Mesenchymal stem cell (in vitro differentiated cells and primary cell): Measurements from ENCODE around the gene BABAM2.

Experiments
- DNase-seq: peaks from one replicate; pipeline ENCODE4 v3.0.0-alpha.2; 2013
- H2AFZ ChIP-seq: one replicate; pipeline ENCODE4 v1.6.1; 2013; ENCODE audit warnings: low read depth, mild to moderate bottlenecking, control low read depth, inconsistent platforms, low read length, moderate library complexity
- H2AK5ac ChIP-seq: 2 replicates; pipeline ENCODE4 v1.6.1; 2013; ENCODE audit warnings: low read length, moderate library complexity, mild to moderate bottlenecking, inconsistent platforms; ENCODE audit not compliant: severe bottlenecking
- H2BK120ac ChIP-seq: one replicate; pipeline ENCODE4 v1.6.1; 2013; ENCODE audit warnings: low read depth, mild to moderate bottlenecking, inconsistent platforms, low read length, moderate library complexity
- H2BK12ac ChIP-seq, 2 experiments: one replicate each; pipeline ENCODE4 v1.6.1; 2013; ENCODE audit warnings: inconsistent platforms in 2 of 2, low read length in 2 of 2, mild to moderate bottlenecking in 2 of 2, moderate library complexity in 2 of 2, control low read depth in 1 of 2
- H2BK15ac ChIP-seq: one replicate; pipeline ENCODE4 v1.6.1; 2013; ENCODE audit warnings: mild to moderate bottlenecking, low read depth, inconsistent platforms; ENCODE audit not compliant: poor library complexity, severe bottlenecking
- H2BK5ac ChIP-seq: 2 replicates; pipeline ENCODE4 v1.6.1; 2013; ENCODE audit warnings: low read depth, mild to moderate bottlenecking, low read length, control low read depth, inconsistent platforms; ENCODE audit not compliant: poor library complexity, severe bottlenecking
- H3K14ac ChIP-seq, 2 experiments: one replicate each; pipeline ENCODE4 v1.6.1; 2013; ENCODE audit warnings: inconsistent platforms in 2 of 2, low read length in 2 of 2, control low read depth in 1 of 2, mild to moderate bottlenecking in 1 of 2, moderate library complexity in 1 of 2
- H3K18ac ChIP-seq, 2 experiments: one replicate each; pipeline ENCODE4 v1.6.1; 2013; ENCODE audit warnings: inconsistent platforms in 2 of 2, low read length in 2 of 2, control low read depth in 1 of 2, low read depth in 1 of 2, mild to moderate bottlenecking in 1 of 2
- H3K23ac ChIP-seq, 2 experiments: one replicate each; pipeline ENCODE4 v1.6.1; 2013; ENCODE audit warnings: inconsistent platforms in 2 of 2, low read length in 2 of 2, mild to moderate bottlenecking in 2 of 2, moderate library complexity in 2 of 2, control low read depth in 1 of 2
- H3K27ac ChIP-seq: 2 replicates; pipeline ENCODE4 v1.5.1; 2013; ENCODE audit warnings: mild to moderate bottlenecking, moderate library complexity, low read length, control low read depth, inconsistent platforms; ENCODE audit not compliant: poor library complexity, severe bottlenecking
- H3K27me3 ChIP-seq, 2 experiments: 2 replicates each; pipeline versions ENCODE4 v1.6.1 to v1.7.0; 2013; ENCODE audit warnings: low read length in 2 of 2, mild to moderate bottlenecking in 2 of 2, moderate library complexity in 2 of 2, control low read depth in 1 of 2, inconsistent platforms in 1 of 2; ENCODE audit not compliant: control insufficient read depth in 1 of 2, insufficient read depth in 1 of 2
- H3K36me3 ChIP-seq, 2 experiments: 2 replicates each; pipeline versions ENCODE4 v1.6.1 to v1.7.0; 2013; ENCODE audit warnings: low read length in 2 of 2, control low read depth in 1 of 2, inconsistent platforms in 1 of 2, low read depth in 1 of 2, mild to moderate bottlenecking in 1 of 2; ENCODE audit not compliant: insufficient read depth in 2 of 2, control insufficient read depth in 1 of 2
- H3K4ac ChIP-seq, 2 experiments: one replicate each; pipeline ENCODE4 v1.6.1; 2013; ENCODE audit warnings: inconsistent platforms in 2 of 2, low read length in 2 of 2, mild to moderate bottlenecking in 2 of 2, moderate library complexity in 2 of 2, control low read depth in 1 of 2, low read depth in 1 of 2
- H3K4me1 ChIP-seq: 2 replicates; pipeline ENCODE4 v1.6.1; 2013; ENCODE audit warnings: low read depth, low read length, control low read depth; ENCODE audit not compliant: control insufficient read depth, insufficient read depth
- H3K4me2 ChIP-seq: 2 replicates; pipeline ENCODE4 v1.6.1; 2013; ENCODE audit warnings: low read length, mild to moderate bottlenecking, inconsistent platforms; ENCODE audit not compliant: poor library complexity, severe bottlenecking
- H3K4me3 ChIP-seq, 2 experiments: 2 replicates each; pipeline versions ENCODE4 v1.5.1 to v1.7.0; 2013; ENCODE audit warnings: low read length in 2 of 2, mild to moderate bottlenecking in 2 of 2, control low read depth in 1 of 2, low read depth in 1 of 2; ENCODE audit not compliant: insufficient read depth in 1 of 2
- H3K79me1 ChIP-seq: replicated peaks from 2 replicates; pipeline ENCODE4 v1.6.1; 2013; ENCODE audit warnings: mild to moderate bottlenecking, control low read depth, low read length, inconsistent platforms; ENCODE audit not compliant: poor library complexity, severe bottlenecking
- H3K9ac ChIP-seq: 2 replicates; pipeline ENCODE4 v1.7.0; 2013; ENCODE audit warnings: mild to moderate bottlenecking, low read length, moderate library complexity
- H3K9me3 ChIP-seq: 2 replicates; pipeline ENCODE4 v1.7.0; 2013; ENCODE audit warnings: mild to moderate bottlenecking, low read length; ENCODE audit not compliant: control insufficient read depth
- H4K8ac ChIP-seq: one replicate; pipeline ENCODE4 v1.6.1; 2013; ENCODE audit warnings: inconsistent platforms, mild to moderate bottlenecking, low read length, moderate library complexity
- H4K91ac ChIP-seq: one replicate; pipeline ENCODE4 v1.6.1; 2013; ENCODE audit warnings: mild to moderate bottlenecking, low read length, inconsistent platforms
- WGBS: methylation state at CpG from one replicate; pipeline ENCODE4 v1.1.7; 2013; ENCODE audit warnings: mixed read lengths; 5-methylcytosine and 5-hydroxymethylcytosine counted together

The BABAM2 gene

DNA sequence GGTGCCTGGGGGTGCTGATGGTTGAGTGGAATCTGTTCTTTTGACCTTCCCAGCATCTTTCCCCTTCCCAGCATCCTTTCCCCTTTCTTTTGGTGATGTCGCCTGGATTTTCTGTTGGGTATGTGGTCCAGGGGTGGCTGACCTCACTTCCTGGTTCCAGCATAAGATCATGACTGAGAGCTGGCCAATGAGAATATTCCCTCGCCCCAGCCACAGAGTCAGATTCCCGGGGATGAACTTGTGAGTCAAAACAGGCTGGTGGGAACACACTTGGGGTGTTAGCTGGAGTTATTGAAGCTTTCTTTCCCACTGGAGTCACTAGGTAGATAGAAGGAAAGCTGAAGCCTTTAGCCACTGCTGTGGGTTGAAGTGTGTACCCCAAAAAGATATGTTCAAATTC, 474.1 kb downstream of the BABAM2 start:
- Histone ChIP-seq H3K9me3 (no peaks in the 10 kb centered on the region), H3K18ac (no peak overlapping the region), H3K9ac (no peak overlapping the region), H2AK5ac (no peak overlapping the region), H3K27ac (no peak overlapping the region), H4K8ac (no peak overlapping the region), H4K91ac (no peak overlapping the region), H2AFZ (no peak overlapping the region), H3K36me3 (no peaks in the 10 kb centered on the region), H2BK12ac (peak overlapping the region in 1 of 2 experiments; percentile 18), H3K23ac (no peak overlapping the region), H3K4me1 (peaks cover 21% of the 10 kb centered on the region), H2BK5ac (no peak overlapping the region), H3K4me3 (no peak overlapping the region), H3K4me2 (no peak overlapping the region), H2BK15ac (no peak overlapping the region), H3K4ac (no peak overlapping the region), H3K27me3 (no peaks in the 10 kb centered on the region), H3K79me1 (no peaks in the 10 kb centered on the region), H3K14ac (no peak overlapping the region), H2BK120ac (no peak overlapping the region)
- DNase-seq, result no peak
- WGBS, result 76% methylated on average over 3 of the region's 3 CpGs

- WGBS, result 66% methylated on average over 8 of the region's 8 CpGs
- Histone ChIP-seq H3K4me2 (no peak overlapping the region), H3K23ac (no peak overlapping the region), H3K27me3 (no peaks in the 10 kb centered on the region), H3K9ac (no peak overlapping the region), H2BK12ac (peak overlapping the region; percentile 3 to 51), H3K18ac (no peak overlapping the region), H2AK5ac (no peak overlapping the region), H3K4me3 (no peak overlapping the region), H3K9me3 (no peaks in the 10 kb centered on the region), H3K4me1 (peaks cover 17% of the 10 kb centered on the region), H2BK15ac (no peak overlapping the region), H2BK120ac (no peak overlapping the region), H4K8ac (no peak overlapping the region), H2BK5ac (no peak overlapping the region), H3K4ac (no peak overlapping the region), H3K14ac (no peak overlapping the region), H3K27ac (no peak overlapping the region), H2AFZ (no peak overlapping the region), H3K79me1 (no peaks in the 10 kb centered on the region), H4K91ac (no peak overlapping the region), H3K36me3 (no peaks in the 10 kb centered on the region)
- no peak for DNase-seq
Observed at GRCh38 chr2:28365158-28365557, 474.6 kb downstream of the BABAM2 start.

- no peak for DNase-seq
- Histone ChIP-seq H2BK5ac (no peak overlapping the region), H3K4me1 (peaks cover 12% of the 10 kb centered on the region), H4K8ac (peak overlapping the region; percentile 59), H3K18ac (peak overlapping the region; percentile 45 to 61), H3K9me3 (no peaks in the 10 kb centered on the region), H2AK5ac (no peak overlapping the region), H3K27ac (no peak overlapping the region), H2AFZ (no peak overlapping the region), H3K4me2 (no peak overlapping the region), H3K14ac (peak overlapping the region in 1 of 2 experiments; percentile 3), H3K23ac (no peak overlapping the region), H3K36me3 (no peaks in the 10 kb centered on the region), H3K9ac (no peak overlapping the region), H2BK120ac (peak overlapping the region; percentile 19), H3K4me3 (no peak overlapping the region), H3K27me3 (no peaks in the 10 kb centered on the region), H2BK15ac (peak overlapping the region; percentile 90), H2BK12ac (peak overlapping the region; percentile 61 to 75), H4K91ac (peak overlapping the region; percentile 41), H3K4ac (peak overlapping the region in 1 of 2 experiments; percentile 34), H3K79me1 (no peaks in the 10 kb centered on the region)
- 91% methylated on average over 10 of the region's 10 CpGs for WGBS
Observed at GRCh38 chr2:28366149-28366495, 475.6 kb downstream of the BABAM2 start.

GRCh38 chr2:28366496-28367282, 476.2 kb downstream of the BABAM2 start:
- H3K4me2 ChIP-seq, result no peak overlapping the region
- H2BK120ac ChIP-seq, result peak overlapping the region; percentile 71
- H3K79me1 ChIP-seq, result no peaks in the 10 kb centered on the region
- H2AFZ ChIP-seq, result no peak overlapping the region
- peak overlapping the region; percentile 75 to 86 for H2BK12ac ChIP-seq
- H3K14ac ChIP-seq, result no peak overlapping the region
- H3K9ac ChIP-seq, result no peak overlapping the region
- H3K27me3 ChIP-seq, result no peaks in the 10 kb centered on the region
- DNase-seq, result peak; percentile 68
- H3K4me3 ChIP-seq, result no peak overlapping the region
- peak overlapping the region; percentile 34 to 79 for H3K4ac ChIP-seq
- no peaks in the 10 kb centered on the region for H3K9me3 ChIP-seq
- peak overlapping the region; percentile 86 for H2BK15ac ChIP-seq
- peak overlapping the region in 1 of 2 experiments; percentile 2 for H3K23ac ChIP-seq
- no peak overlapping the region for H4K8ac ChIP-seq
- H2BK5ac ChIP-seq, result no peak overlapping the region
- H3K18ac ChIP-seq, result peak overlapping the region; percentile 30 to 89
- H3K27ac ChIP-seq, result no peak overlapping the region
- WGBS, result 39% methylated on average over 15 of the region's 19 CpGs
- peaks cover 11% of the 10 kb centered on the region for H3K4me1 ChIP-seq
- no peaks in the 10 kb centered on the region for H3K36me3 ChIP-seq
- no peak overlapping the region for H2AK5ac ChIP-seq
- H4K91ac ChIP-seq, result peak overlapping the region; percentile 94
